HepG2 (cell line): ENCODE measurements around the gene RSAD2. TPM values are rescaled to one million over a fixed set of nuclear protein-coding genes. Genes with fewer than 3 reads are reported as not detected.

ENCODE experiments used
- ATAC-seq: fragments of 200-7000 bp; cut with Tn5 transposase; 3 replicates; pipeline ENCODE4 v1.9.1; 2020; ENCODE audit warnings: mild to moderate bottlenecking, moderate library complexity
- BruUV-seq: library from RNA; stranded (reverse); fragments of 400-500 nt; replicated peaks from 2 replicates; lab custom pipeline; 2021; lab: Mats Ljungman, UMichigan
- CTCF ChIA-PET: fragments of 300-600 bp; formaldehyde crosslinking; extraction: SDS; loops from one replicate; lab custom pipeline; 2021; ENCODE audit warnings: low total read pairs, inconsistent platforms, low intra/inter-chr PET ratio; lab: Yijun Ruan, JAX
- POLR2A ChIA-PET: fragments of 350-600 bp; sonication (Branson Sonifier 250); formaldehyde crosslinking; loops from one replicate; lab custom pipeline; 2020; ENCODE audit warnings: antibody characterized with exemption, inconsistent platforms; lab: Yijun Ruan, JAX
- DNase-seq: peaks from one replicate; pipeline ENCODE4 v3.0.0-alpha.2; 2015; ENCODE audit warnings: low spot score
- FAIRE-seq: peaks from 3 replicates; lab custom pipeline; 2011; peaks lifted over from hg19 to GRCh38; lab: Jason Lieb, UNC
- H2AFZ ChIP-seq: one replicate; pipeline ENCODE4 v1.6.1; 2011; ENCODE audit warnings: low read length, inconsistent platforms
- H3K27ac ChIP-seq: fragments of 300-600 bp; 3 replicates; pipeline ENCODE4 v1.8.0; 2011; ENCODE audit warnings: mixed run types, mild to moderate bottlenecking, mixed read lengths, low read length, inconsistent platforms; ENCODE audit not compliant: insufficient read depth; ENCODE audit errors: extremely low read length
- H3K27me3 ChIP-seq, 2 experiments: fragments of 200-600 bp in 1 of 2; 2 replicates in 1 of 2; 3 replicates in 1 of 2; pipeline versions ENCODE4 v1.6.0 to v1.8.0; 2011; ENCODE audit warnings: low read length in 2 of 2, mild to moderate bottlenecking in 2 of 2, moderate library complexity in 2 of 2, inconsistent platforms in 1 of 2; ENCODE audit not compliant: insufficient read depth in 2 of 2, control insufficient read depth in 1 of 2
- H3K36me3 ChIP-seq, 2 experiments: fragments of 200-600 bp in 1 of 2; replicated peaks in 1 of 2; 2 replicates in 1 of 2; 3 replicates in 1 of 2; pipeline versions ENCODE4 v1.5.1 to v1.8.0; 2011; ENCODE audit warnings: low read length in 2 of 2, inconsistent platforms in 1 of 2; ENCODE audit not compliant: insufficient read depth in 2 of 2, control insufficient read depth in 1 of 2
- H3K4me1 ChIP-seq: 2 replicates; pipeline ENCODE4 v1.5.1; 2012; ENCODE audit warnings: low read length, inconsistent platforms; ENCODE audit not compliant: insufficient read depth
- H3K4me2 ChIP-seq: 2 replicates; pipeline ENCODE4 v1.6.0; 2011; ENCODE audit warnings: low read depth, low read length, inconsistent platforms
- H3K4me3 ChIP-seq, 3 experiments: fragments of 200-600 bp in 1 of 3; sonication (generic), shearing (Covaris generic) in 1 of 3; replicated peaks in 1 of 3; 2 replicates each; pipeline ENCODE4 v1.5.1; 2011 to 2016; ENCODE audit warnings: low read length in 3 of 3, inconsistent platforms in 2 of 3, low read depth in 2 of 3, mild to moderate bottlenecking in 2 of 3, control low read depth in 1 of 3, mixed read lengths in 1 of 3; ENCODE audit not compliant: insufficient read depth in 1 of 3
- H3K79me2 ChIP-seq: one replicate; pipeline ENCODE4 v1.6.1; 2011; ENCODE audit warnings: low read length, inconsistent platforms; ENCODE audit not compliant: insufficient read depth
- H3K9ac ChIP-seq: 2 replicates; pipeline ENCODE4 v1.6.0; 2011; ENCODE audit warnings: mild to moderate bottlenecking, low read depth, low read length, inconsistent platforms; ENCODE audit not compliant: insufficient read depth
- H3K9me3 ChIP-seq: 2 replicates; pipeline ENCODE4 v1.5.1; 2012; ENCODE audit warnings: mild to moderate bottlenecking, low read length
- H4K20me1 ChIP-seq: 2 replicates; pipeline ENCODE4 v1.6.0; 2011; ENCODE audit warnings: inconsistent platforms, mild to moderate bottlenecking, low read length, moderate library complexity; ENCODE audit not compliant: insufficient read depth
- ARNTL ChIP-seq: sonication (generic); formaldehyde crosslinking; IDR thresholded peaks from 2 replicates; pipeline ENCODE4 v1.4.0; 2020; ENCODE audit warnings: mild to moderate bottlenecking, missing genetic modification reagents
- BCL6 ChIP-seq: IDR thresholded peaks from 2 replicates; pipeline ENCODE4 v1.6.1; 2016; ENCODE audit warnings: missing genetic modification reagents, missing compliant biosample characterization
- BRCA1 ChIP-seq: sonication (generic); formaldehyde crosslinking; IDR thresholded peaks from 2 replicates; pipeline ENCODE4 v1.4.0; 2020; ENCODE audit warnings: missing genetic modification reagents
- DR1 ChIP-seq: sonication (generic); formaldehyde crosslinking; IDR thresholded peaks from 2 replicates; pipeline ENCODE4 v1.8.0; 2021; ENCODE audit warnings: mild to moderate bottlenecking, missing genetic modification reagents, inconsistent platforms
- FOSL2 ChIP-seq: sonication (generic); formaldehyde crosslinking; IDR thresholded peaks from 2 replicates; pipeline ENCODE4 v1.4.0; 2020; ENCODE audit warnings: missing genetic modification reagents
- SOX13 ChIP-seq, 3 experiments: fragments of 450-650 bp in 1 of 3; sonication (generic) in 1 of 3; formaldehyde crosslinking in 1 of 3; IDR thresholded peaks in 2 of 3; conservative IDR thresholded peaks in 1 of 3; 2 replicates each; pipeline versions ENCODE4 v1.5.0 to v1.6.1; 2016 to 2020; ENCODE audit warnings: antibody characterized with exemption in 1 of 3, mild to moderate bottlenecking in 1 of 3, missing compliant biosample characterization in 1 of 3, missing genetic modification reagents in 1 of 3, moderate library complexity in 1 of 3
- SOX5 ChIP-seq: IDR thresholded peaks from 2 replicates; pipeline ENCODE4 v1.6.1; 2016; ENCODE audit warnings: borderline replicate concordance
- SOX6 ChIP-seq, 2 experiments: fragments of 450-650 bp in 1 of 2; sonication (generic) in 1 of 2; formaldehyde crosslinking in 1 of 2; IDR thresholded peaks; 2 replicates each; pipeline versions ENCODE4 v1.4.0 to v1.6.1; 2017 to 2020; ENCODE audit warnings: antibody characterized with exemption in 1 of 2, mild to moderate bottlenecking in 1 of 2, missing genetic modification reagents in 1 of 2
- YY1 ChIP-seq: IDR thresholded peaks from 2 replicates; pipeline ENCODE4 v1.6.1; 2011; ENCODE audit warnings: low read length, low read depth, moderate library complexity, mild to moderate bottlenecking; ENCODE audit not compliant: insufficient read depth, insufficient replicate concordance
- ZFX ChIP-seq: sonication (generic); formaldehyde crosslinking; IDR thresholded peaks from 2 replicates; pipeline ENCODE4 v1.4.0; 2020; ENCODE audit warnings: mild to moderate bottlenecking, low read depth, missing genetic modification reagents, moderate library complexity
- ZNF292 ChIP-seq: sonication (generic); formaldehyde crosslinking; IDR thresholded peaks from 2 replicates; pipeline ENCODE4 v1.8.1; 2022; ENCODE audit warnings: mild to moderate bottlenecking, low read depth, missing genetic modification reagents, borderline replicate concordance
- ZNF30 ChIP-seq: sonication (generic); formaldehyde crosslinking; IDR thresholded peaks from 2 replicates; pipeline ENCODE4 v1.5.0; 2020; ENCODE audit warnings: mild to moderate bottlenecking, missing genetic modification reagents
- ZNF317 ChIP-seq: sonication (generic); formaldehyde crosslinking; IDR thresholded peaks from 2 replicates; pipeline ENCODE4 v1.5.0; 2020; ENCODE audit warnings: mild to moderate bottlenecking, missing genetic modification reagents
- WGBS: methylation state at CpG from one replicate; pipeline ENCODE4 v1.1.6; 2017; ENCODE audit warnings: low lambda C conversion rate; 5-methylcytosine and 5-hydroxymethylcytosine counted together
- in situ Hi-C: cut with HindIII; loops from 2 replicates; pipeline ENCODE4 v1.10.0; 2017; ENCODE audit warnings: low pct_unique_long_range_greater_than_20kb; ENCODE audit not compliant: extremely low pct_ligation_motif_present
- intact Hi-C: fragments of 100-400 bp; cut with micrococcal nuclease; formaldehyde crosslinking; loops from one replicate; pipeline ENCODE4 v1.10.0; 2022; ENCODE audit not compliant: unreplicated experiment
- polyA plus RNA-seq, 8 experiments: library from polyadenylated mRNA; depleted of rRNA in 3 of 8; stranded (reverse) in 7 of 8; unstranded in 1 of 8; fragments of >200 nt; fragmentation: Illumina TruSeq in 4 of 8; extraction: Trizol in 4 of 8; gene quantifications; 2 replicates each; pipeline versions ENCODE4 v1.2.1 to v1.2.3, GENCODE V29; 2011 to 2016; ENCODE audit warnings: low read depth in 4 of 8, missing spikeins in 1 of 8, mixed read lengths in 1 of 8; ENCODE audit not compliant: insufficient read depth in 1 of 8
- total RNA-seq, 5 experiments: library from RNA; depleted of rRNA; stranded (reverse); fragments of >200 nt; fragmentation: Illumina TruSeq; extraction: Trizol; gene quantifications; 2 replicates each; pipeline ENCODE4 v1.2.3, GENCODE V29; 2016; ENCODE audit warnings: low read depth in 1 of 5
- TF ChIP-seq, protein P1 (sequence below): sonication (generic); formaldehyde crosslinking; IDR thresholded peaks from 2 replicates; pipeline ENCODE4 v1.4.0; 2020; ENCODE audit warnings: mild to moderate bottlenecking, missing genetic modification reagents
- TF ChIP-seq, protein P2 (sequence below): IDR thresholded peaks from 2 replicates; pipeline ENCODE4 v1.6.1; 2016; ENCODE audit warnings: mild to moderate bottlenecking, missing biosample characterization, missing genetic modification reagents
- TF ChIP-seq, protein P3 (sequence below): IDR thresholded peaks from 2 replicates; pipeline ENCODE4 v1.6.1; 2018; ENCODE audit warnings: missing genetic modification reagents, mild to moderate bottlenecking, missing compliant biosample characterization

The RSAD2 gene
- total and polyA plus RNA-seq, 2 of the 13 experiments (the other 11 are each of a cell fraction or from before 2014, with no cell fraction given) = 0.11 TPM; not detected in 1

DNA sequence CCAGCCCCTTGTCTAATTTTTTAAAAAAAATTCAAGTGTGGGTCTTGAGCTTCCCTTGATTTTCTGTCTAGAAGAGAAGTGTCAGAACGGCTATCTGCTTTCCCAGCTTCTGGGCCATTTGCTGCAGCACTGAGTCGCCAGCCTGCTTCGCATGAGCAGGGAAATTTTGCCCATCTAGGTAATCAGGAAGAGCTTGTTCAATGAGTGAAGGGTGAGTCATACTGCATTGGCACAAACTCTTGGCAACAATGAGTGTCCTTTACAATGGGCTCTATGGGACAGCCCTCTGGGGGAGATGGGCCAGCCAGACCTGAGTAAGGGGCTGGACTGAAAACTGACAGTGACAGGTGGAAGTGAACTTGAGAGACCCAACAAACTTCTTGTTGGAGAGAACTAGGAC is 37.3 kb downstream of the RSAD2 start:
- no peak overlapping the region for H3K4me2 ChIP-seq
- no peaks in the 10 kb centered on the region for H3K9me3 ChIP-seq
- intact Hi-C loops (loop anchor here (2.0 kb wide), 1 partner anchor 18 kb away; no protein-coding TSS in a partner anchor), in situ Hi-C loops (no loop called here)
- no peak overlapping the region for H3K27ac ChIP-seq
- ChIA-PET POLR2A (no interaction called here), CTCF (no interaction called here)
- FAIRE-seq = no peak
- 40% methylated on average over 3 of the region's 3 CpGs for WGBS
- peaks cover 1 to 25% of the 10 kb centered on the region in 2 experiments; a peak in 3 of 5 replicates for H3K27me3 ChIP-seq
- no peak for ATAC-seq
- no peak overlapping the region for H3K4me3 ChIP-seq
- peaks cover 51% of the 10 kb centered on the region for H3K4me1 ChIP-seq
- no peak for DNase-seq
- H3K79me2 ChIP-seq = peaks cover 2% of the 10 kb centered on the region
- no peaks in the 10 kb centered on the region for H3K36me3 ChIP-seq
- no peak overlapping the region for H3K9ac ChIP-seq
- TF ChIP-seq FOSL2 (CRISPR knock-in tag) = peak; percentile 78
- TF ChIP-seq YY1 = no peak
- H4K20me1 ChIP-seq = peaks cover 5% of the 10 kb centered on the region; the same call in 1 of the 2 replicates
- BruUV-seq = no TSS peak
- H2AFZ ChIP-seq = no peak overlapping the region

DNA sequence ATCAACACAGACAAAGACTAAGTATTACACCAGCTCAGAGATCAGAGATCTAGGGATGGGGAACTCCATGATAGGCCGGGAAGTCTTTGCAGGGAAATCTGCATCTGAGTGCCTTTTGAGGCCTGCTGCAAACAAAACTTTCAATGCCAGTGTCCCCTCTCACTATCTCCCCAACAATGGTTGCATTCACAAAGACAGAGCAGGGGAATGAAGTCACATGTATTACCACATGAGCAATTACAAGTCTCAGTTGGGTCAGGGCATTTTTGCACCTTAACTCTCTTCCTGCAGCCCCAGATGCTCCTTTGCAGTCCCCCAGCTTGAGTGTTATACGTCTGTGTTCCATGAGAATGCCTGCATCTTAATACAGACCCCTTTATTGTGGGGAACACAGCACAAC is 37.8 kb downstream of the RSAD2 start:
- no peaks in the 10 kb centered on the region for H3K9me3 ChIP-seq
- CTCF ChIA-PET = no interaction called here
- H3K4me1 ChIP-seq = peaks cover 56% of the 10 kb centered on the region
- H3K79me2 ChIP-seq = peaks cover 4% of the 10 kb centered on the region
- 0 out of 2 replicates have a peak overlapping the region, but pooled peaks have one; percentile 3 for H3K4me2 ChIP-seq
- no peak overlapping the region for H3K9ac ChIP-seq
- no peak for ATAC-seq
- in situ Hi-C loops = no loop called here
- no peak for FAIRE-seq
- WGBS = 8% methylated on average over 2 of the region's 2 CpGs
- H3K27ac ChIP-seq = no peak overlapping the region
- H4K20me1 ChIP-seq = peaks cover 5% of the 10 kb centered on the region; the same call in 1 of the 2 replicates
- BruUV-seq = no TSS peak
- no peaks in the 10 kb centered on the region for H3K36me3 ChIP-seq
- H3K4me3 ChIP-seq = no peak overlapping the region
- DNase-seq = peak; percentile 75
- H2AFZ ChIP-seq = no peak overlapping the region
- POLR2A ChIA-PET = interaction anchor here (1.6 kb wide), 1 partner anchor 43 kb away, joined by 4 read pairs; no protein-coding TSS in a partner anchor
- intact Hi-C loops = loop anchor here (2.0 kb wide), 1 partner anchor 17 kb away; no protein-coding TSS in a partner anchor
- H3K27me3 ChIP-seq = peaks cover 1 to 24% of the 10 kb centered on the region in 2 experiments; a peak in 2 of 5 replicates
- TF ChIP-seq, protein P1, sequence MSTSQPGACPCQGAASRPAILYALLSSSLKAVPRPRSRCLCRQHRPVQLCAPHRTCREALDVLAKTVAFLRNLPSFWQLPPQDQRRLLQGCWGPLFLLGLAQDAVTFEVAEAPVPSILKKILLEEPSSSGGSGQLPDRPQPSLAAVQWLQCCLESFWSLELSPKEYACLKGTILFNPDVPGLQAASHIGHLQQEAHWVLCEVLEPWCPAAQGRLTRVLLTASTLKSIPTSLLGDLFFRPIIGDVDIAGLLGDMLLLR = no peak
- TF ChIP-seq SOX5 = peak; percentile 40; the same call in 1 of the 2 replicates
- TF ChIP-seq BCL6 (CRISPR knock-in tag) = 0 out of 2 replicates have a peak, but pooled peaks have one; percentile 5
- TF ChIP-seq, protein P2, sequence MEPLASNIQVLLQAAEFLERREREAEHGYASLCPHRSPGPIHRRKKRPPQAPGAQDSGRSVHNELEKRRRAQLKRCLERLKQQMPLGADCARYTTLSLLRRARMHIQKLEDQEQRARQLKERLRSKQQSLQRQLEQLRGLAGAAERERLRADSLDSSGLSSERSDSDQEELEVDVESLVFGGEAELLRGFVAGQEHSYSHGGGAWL = no peak
- no peak for TF ChIP-seq ZNF30 (CRISPR knock-in tag)
- TF ChIP-seq SOX13 (IDR thresholded peaks at IDR 0.05) = no peak
- peak in 1 of 2 experiments; percentile 68; a peak in 2 of 4 replicates for TF ChIP-seq SOX13 (CRISPR knock-in tag; conservative IDR thresholded peaks at IDR 0.05 in 1 of 2, IDR thresholded peaks at IDR 0.05 in 1 of 2)
- TF ChIP-seq ARNTL (CRISPR knock-in tag) = peak; percentile 85; the same call in 1 of the 2 replicates
- TF ChIP-seq DR1 (CRISPR knock-in tag) = no peak
- TF ChIP-seq ZNF317 (CRISPR knock-in tag) = no peak
- TF ChIP-seq BRCA1 (CRISPR knock-in tag) = no peak
- no peak for TF ChIP-seq ZNF292 (CRISPR knock-in tag)
- peak; percentile 45; the same call in 1 of the 2 replicates for TF ChIP-seq ZFX (CRISPR knock-in tag)
- no peak for TF ChIP-seq SOX6 (IDR thresholded peaks at IDR 0.05)
- TF ChIP-seq SOX6 (CRISPR knock-in tag; IDR thresholded peaks at IDR 0.05) = peak; percentile 45; the same call in 1 of the 2 replicates
- TF ChIP-seq, protein P3, sequence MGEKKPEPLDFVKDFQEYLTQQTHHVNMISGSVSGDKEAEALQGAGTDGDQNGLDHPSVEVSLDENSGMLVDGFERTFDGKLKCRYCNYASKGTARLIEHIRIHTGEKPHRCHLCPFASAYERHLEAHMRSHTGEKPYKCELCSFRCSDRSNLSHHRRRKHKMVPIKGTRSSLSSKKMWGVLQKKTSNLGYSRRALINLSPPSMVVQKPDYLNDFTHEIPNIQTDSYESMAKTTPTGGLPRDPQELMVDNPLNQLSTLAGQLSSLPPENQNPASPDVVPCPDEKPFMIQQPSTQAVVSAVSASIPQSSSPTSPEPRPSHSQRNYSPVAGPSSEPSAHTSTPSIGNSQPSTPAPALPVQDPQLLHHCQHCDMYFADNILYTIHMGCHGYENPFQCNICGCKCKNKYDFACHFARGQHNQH (CRISPR knock-in tag) = no peak
